H1 (cell line): Measurements from ENCODE around the gene SCG3. TPM values are rescaled to one million over a fixed set of nuclear protein-coding genes. Genes with fewer than 3 reads are reported as not detected.

ENCODE experiments used
- SP4 ChIP-seq: IDR thresholded peaks from 2 replicates; pipeline ENCODE4 v1.6.1; 2012; ENCODE audit warnings: low read length, inconsistent platforms
- polyA plus RNA-seq, 7 experiments: library from polyadenylated mRNA; depleted of rRNA in 3 of 7; stranded (reverse) in 5 of 7; unstranded in 2 of 7; fragments of >200 nt in 5 of 7; fragments of 200-250 nt in 2 of 7; gene quantifications; 1 replicate in 5 of 7; 2 replicates in 1 of 7; 4 replicates in 1 of 7; pipeline versions ENCODE4 v1.2.1 to v1.2.3, GENCODE V29; 2011 to 2013; ENCODE audit warnings: missing spikeins in 2 of 7, mixed read lengths in 2 of 7
- total RNA-seq: library from RNA; stranded (reverse); fragmentation: NEBNext Ultra II Directional; extraction: Animal tissue kit (Norgen Biotek cat#: 25700); gene quantifications from 2 replicates; pipeline ENCODE4 v1.2.1, GENCODE V29; 2021
- TF ChIP-seq, protein P1 (sequence below): fragments of 300-600 bp; sonication (generic); IDR thresholded peaks from 2 replicates; pipeline ENCODE4 v1.7.1; 2012; ENCODE audit warnings: low read length, moderate library complexity, mild to moderate bottlenecking, inconsistent platforms; ENCODE audit not compliant: insufficient replicate concordance

Gene SCG3
- total and polyA plus RNA-seq, 2 of the 8 experiments (the other 6 are each of a cell fraction or from before 2014, with no cell fraction given) = 5.2 to 45.9 TPM

DNA sequence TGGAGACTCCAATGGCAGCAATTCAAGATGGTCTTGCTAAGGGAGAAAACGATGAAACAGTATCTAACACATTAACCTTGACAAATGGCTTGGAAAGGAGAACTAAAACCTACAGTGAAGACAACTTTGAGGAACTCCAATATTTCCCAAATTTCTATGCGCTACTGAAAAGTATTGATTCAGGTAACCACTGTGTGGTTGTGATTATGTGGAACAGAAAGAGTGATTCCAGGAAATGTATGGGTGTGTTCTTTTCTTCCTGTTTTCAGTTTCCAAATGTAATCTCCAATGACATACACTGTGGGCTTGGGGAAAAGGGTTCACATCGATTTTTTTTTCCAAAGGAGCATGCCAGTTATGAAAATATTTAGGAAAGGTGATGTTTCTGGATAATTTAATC, 10.9 kb downstream of the SCG3 start (continued):
- no peak for TF ChIP-seq SP4
- TF ChIP-seq, protein P1, sequence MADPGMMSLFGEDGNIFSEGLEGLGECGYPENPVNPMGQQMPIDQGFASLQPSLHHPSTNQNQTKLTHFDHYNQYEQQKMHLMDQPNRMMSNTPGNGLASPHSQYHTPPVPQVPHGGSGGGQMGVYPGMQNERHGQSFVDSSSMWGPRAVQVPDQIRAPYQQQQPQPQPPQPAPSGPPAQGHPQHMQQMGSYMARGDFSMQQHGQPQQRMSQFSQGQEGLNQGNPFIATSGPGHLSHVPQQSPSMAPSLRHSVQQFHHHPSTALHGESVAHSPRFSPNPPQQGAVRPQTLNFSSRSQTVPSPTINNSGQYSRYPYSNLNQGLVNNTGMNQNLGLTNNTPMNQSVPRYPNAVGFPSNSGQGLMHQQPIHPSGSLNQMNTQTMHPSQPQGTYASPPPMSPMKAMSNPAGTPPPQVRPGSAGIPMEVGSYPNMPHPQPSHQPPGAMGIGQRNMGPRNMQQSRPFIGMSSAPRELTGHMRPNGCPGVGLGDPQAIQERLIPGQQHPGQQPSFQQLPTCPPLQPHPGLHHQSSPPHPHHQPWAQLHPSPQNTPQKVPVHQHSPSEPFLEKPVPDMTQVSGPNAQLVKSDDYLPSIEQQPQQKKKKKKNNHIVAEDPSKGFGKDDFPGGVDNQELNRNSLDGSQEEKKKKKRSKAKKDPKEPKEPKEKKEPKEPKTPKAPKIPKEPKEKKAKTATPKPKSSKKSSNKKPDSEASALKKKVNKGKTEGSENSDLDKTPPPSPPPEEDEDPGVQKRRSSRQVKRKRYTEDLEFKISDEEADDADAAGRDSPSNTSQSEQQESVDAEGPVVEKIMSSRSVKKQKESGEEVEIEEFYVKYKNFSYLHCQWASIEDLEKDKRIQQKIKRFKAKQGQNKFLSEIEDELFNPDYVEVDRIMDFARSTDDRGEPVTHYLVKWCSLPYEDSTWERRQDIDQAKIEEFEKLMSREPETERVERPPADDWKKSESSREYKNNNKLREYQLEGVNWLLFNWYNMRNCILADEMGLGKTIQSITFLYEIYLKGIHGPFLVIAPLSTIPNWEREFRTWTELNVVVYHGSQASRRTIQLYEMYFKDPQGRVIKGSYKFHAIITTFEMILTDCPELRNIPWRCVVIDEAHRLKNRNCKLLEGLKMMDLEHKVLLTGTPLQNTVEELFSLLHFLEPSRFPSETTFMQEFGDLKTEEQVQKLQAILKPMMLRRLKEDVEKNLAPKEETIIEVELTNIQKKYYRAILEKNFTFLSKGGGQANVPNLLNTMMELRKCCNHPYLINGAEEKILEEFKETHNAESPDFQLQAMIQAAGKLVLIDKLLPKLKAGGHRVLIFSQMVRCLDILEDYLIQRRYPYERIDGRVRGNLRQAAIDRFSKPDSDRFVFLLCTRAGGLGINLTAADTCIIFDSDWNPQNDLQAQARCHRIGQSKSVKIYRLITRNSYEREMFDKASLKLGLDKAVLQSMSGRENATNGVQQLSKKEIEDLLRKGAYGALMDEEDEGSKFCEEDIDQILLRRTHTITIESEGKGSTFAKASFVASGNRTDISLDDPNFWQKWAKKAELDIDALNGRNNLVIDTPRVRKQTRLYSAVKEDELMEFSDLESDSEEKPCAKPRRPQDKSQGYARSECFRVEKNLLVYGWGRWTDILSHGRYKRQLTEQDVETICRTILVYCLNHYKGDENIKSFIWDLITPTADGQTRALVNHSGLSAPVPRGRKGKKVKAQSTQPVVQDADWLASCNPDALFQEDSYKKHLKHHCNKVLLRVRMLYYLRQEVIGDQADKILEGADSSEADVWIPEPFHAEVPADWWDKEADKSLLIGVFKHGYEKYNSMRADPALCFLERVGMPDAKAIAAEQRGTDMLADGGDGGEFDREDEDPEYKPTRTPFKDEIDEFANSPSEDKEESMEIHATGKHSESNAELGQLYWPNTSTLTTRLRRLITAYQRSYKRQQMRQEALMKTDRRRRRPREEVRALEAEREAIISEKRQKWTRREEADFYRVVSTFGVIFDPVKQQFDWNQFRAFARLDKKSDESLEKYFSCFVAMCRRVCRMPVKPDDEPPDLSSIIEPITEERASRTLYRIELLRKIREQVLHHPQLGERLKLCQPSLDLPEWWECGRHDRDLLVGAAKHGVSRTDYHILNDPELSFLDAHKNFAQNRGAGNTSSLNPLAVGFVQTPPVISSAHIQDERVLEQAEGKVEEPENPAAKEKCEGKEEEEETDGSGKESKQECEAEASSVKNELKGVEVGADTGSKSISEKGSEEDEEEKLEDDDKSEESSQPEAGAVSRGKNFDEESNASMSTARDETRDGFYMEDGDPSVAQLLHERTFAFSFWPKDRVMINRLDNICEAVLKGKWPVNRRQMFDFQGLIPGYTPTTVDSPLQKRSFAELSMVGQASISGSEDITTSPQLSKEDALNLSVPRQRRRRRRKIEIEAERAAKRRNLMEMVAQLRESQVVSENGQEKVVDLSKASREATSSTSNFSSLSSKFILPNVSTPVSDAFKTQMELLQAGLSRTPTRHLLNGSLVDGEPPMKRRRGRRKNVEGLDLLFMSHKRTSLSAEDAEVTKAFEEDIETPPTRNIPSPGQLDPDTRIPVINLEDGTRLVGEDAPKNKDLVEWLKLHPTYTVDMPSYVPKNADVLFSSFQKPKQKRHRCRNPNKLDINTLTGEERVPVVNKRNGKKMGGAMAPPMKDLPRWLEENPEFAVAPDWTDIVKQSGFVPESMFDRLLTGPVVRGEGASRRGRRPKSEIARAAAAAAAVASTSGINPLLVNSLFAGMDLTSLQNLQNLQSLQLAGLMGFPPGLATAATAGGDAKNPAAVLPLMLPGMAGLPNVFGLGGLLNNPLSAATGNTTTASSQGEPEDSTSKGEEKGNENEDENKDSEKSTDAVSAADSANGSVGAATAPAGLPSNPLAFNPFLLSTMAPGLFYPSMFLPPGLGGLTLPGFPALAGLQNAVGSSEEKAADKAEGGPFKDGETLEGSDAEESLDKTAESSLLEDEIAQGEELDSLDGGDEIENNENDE = no peak
- TF ChIP-seq, all 59 proteins: peak for 0
